HG03159 (cell line): ENCODE data around the gene LRSAM1.

ENCODE experiments used
- ATAC-seq: cut with Tn5 transposase; IDR thresholded peaks from one replicate; pipeline ENCODE4 v1.9.1; 2021; ENCODE audit warnings: mild to moderate bottlenecking, moderate library complexity; ENCODE audit not compliant: unreplicated experiment

The LRSAM1 gene

GRCh38 chr9:127530206-127530941, 79.1 kb downstream of the LRSAM1 start:
- ATAC-seq, result no peak

GRCh38 chr9:127531676-127532075, 80.4 kb downstream of the LRSAM1 start:
- no peak for ATAC-seq

- ATAC-seq, result no peak
Measured at GRCh38 chr9:127534250-127534906, 83.1 kb downstream of the LRSAM1 start.

GRCh38 chr9:127534931-127535330, 83.6 kb downstream of the LRSAM1 start:
- ATAC-seq, result no peak

- no peak for ATAC-seq
Measured at GRCh38 chr9:127535396-127535795, 84.1 kb downstream of the LRSAM1 start.

GRCh38 chr9:127535834-127536233, 84.5 kb downstream of the LRSAM1 start:
- ATAC-seq, result no peak

- ATAC-seq, result no peak
Measured at GRCh38 chr9:127536499-127536898, 85.2 kb downstream of the LRSAM1 start.

GRCh38 chr9:127537014-127537413, 85.7 kb downstream of the LRSAM1 start:
- no peak for ATAC-seq

GRCh38 chr9:127537792-127538191, 86.5 kb downstream of the LRSAM1 start:
- ATAC-seq, result no peak

- no peak for ATAC-seq
Measured at GRCh38 chr9:127538849-127539258, 87.5 kb downstream of the LRSAM1 start.

GRCh38 chr9:127539259-127539981, 88.1 kb downstream of the LRSAM1 start:
- ATAC-seq, result no peak

- no peak for ATAC-seq
Measured at GRCh38 chr9:127539982-127540663, 88.8 kb downstream of the LRSAM1 start.

GRCh38 chr9:127540664-127541041, 89.3 kb downstream of the LRSAM1 start:
- ATAC-seq, result no peak

- no peak for ATAC-seq
Measured at GRCh38 chr9:127541176-127541575, 89.9 kb downstream of the LRSAM1 start.

- no peak for ATAC-seq
Measured at GRCh38 chr9:127541865-127542264, 90.6 kb downstream of the LRSAM1 start.

- no peak for ATAC-seq
Measured at GRCh38 chr9:127543221-127543620, 91.9 kb downstream of the LRSAM1 start.

- no peak for ATAC-seq
Measured at GRCh38 chr9:127543973-127544533, 92.7 kb downstream of the LRSAM1 start.

- ATAC-seq, result no peak
Measured at GRCh38 chr9:127545196-127546124, 94.2 kb downstream of the LRSAM1 start.

- ATAC-seq, result no peak
Measured at GRCh38 chr9:127546125-127546832, 95.0 kb downstream of the LRSAM1 start.
